ENCODE data around the gene TFF1. TPM values are rescaled to one million over a fixed set of nuclear protein-coding genes. Genes with fewer than 3 reads are reported as not detected.

The TFF1 gene
- total RNA-seq, 4 donors from 2014 or later = 8.6 to 45.3 (median 25.8) TPM; not detected in 1

DNA sequence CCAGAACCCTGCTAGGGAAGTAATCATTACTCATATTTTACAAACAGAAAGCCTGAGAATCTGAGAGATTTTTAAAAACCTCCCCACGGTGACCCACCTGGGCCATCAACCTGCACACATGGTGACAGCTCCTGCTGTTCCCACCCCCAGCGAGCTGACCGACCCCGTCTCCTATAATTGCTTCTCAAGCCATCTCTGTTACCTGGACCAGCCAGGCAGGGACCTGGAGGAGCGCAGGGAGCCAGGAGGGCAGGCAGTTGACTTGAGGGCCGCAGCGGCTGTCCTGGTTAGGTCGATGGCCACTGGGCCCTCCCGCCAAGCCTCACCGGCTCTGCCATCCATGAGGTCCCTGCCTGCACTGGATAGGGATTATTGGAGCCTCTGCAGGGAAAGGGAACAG is 23.2 kb downstream of the TFF1 start:
- H3K4me3 ChIP-seq = no peak overlapping the region
- H3K36me3 ChIP-seq = no peaks in the 10 kb centered on the region
- DNase-seq = no peak
- H3K9me3 ChIP-seq = no peaks in the 10 kb centered on the region
- 84% methylated on average over 10 of the region's 10 CpGs; no CpG with 5 or more reads in 1 of the 2 donors for WGBS, 2 donors (ENCODE audit: low coverage in 1 of 2)
- TF ChIP-seq POLR2A (IDR thresholded peaks at IDR 0.05) = no peak
- TF ChIP-seq, protein P1, sequence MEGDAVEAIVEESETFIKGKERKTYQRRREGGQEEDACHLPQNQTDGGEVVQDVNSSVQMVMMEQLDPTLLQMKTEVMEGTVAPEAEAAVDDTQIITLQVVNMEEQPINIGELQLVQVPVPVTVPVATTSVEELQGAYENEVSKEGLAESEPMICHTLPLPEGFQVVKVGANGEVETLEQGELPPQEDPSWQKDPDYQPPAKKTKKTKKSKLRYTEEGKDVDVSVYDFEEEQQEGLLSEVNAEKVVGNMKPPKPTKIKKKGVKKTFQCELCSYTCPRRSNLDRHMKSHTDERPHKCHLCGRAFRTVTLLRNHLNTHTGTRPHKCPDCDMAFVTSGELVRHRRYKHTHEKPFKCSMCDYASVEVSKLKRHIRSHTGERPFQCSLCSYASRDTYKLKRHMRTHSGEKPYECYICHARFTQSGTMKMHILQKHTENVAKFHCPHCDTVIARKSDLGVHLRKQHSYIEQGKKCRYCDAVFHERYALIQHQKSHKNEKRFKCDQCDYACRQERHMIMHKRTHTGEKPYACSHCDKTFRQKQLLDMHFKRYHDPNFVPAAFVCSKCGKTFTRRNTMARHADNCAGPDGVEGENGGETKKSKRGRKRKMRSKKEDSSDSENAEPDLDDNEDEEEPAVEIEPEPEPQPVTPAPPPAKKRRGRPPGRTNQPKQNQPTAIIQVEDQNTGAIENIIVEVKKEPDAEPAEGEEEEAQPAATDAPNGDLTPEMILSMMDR (IDR thresholded peaks at IDR 0.05) = no peak
- no peak for TF ChIP-seq EP300 (IDR thresholded peaks at IDR 0.05; ENCODE audit: low read depth)
- TF ChIP-seq POLR2AphosphoS5 (IDR thresholded peaks at IDR 0.05) = no peak
- in situ Hi-C loops (cut with MboI; ENCODE audit: low pct_ligation_motif_present in 1 of 4, low pct_unique_long_range_greater_than_20kb in 1 of 4, low sequenced_read_pairs in 3 of 4) = no loop called here
- H3K27me3 ChIP-seq = no peaks in the 10 kb centered on the region
- H3K4me1 ChIP-seq = peaks cover 0 to 3% (median under 1%) of the 10 kb centered on the region in 4 donors
- intact Hi-C loops (cut with DNase I; ENCODE audit: low total_unique reads) = no loop called here
- H3K27ac ChIP-seq = no peak overlapping the region

DNA sequence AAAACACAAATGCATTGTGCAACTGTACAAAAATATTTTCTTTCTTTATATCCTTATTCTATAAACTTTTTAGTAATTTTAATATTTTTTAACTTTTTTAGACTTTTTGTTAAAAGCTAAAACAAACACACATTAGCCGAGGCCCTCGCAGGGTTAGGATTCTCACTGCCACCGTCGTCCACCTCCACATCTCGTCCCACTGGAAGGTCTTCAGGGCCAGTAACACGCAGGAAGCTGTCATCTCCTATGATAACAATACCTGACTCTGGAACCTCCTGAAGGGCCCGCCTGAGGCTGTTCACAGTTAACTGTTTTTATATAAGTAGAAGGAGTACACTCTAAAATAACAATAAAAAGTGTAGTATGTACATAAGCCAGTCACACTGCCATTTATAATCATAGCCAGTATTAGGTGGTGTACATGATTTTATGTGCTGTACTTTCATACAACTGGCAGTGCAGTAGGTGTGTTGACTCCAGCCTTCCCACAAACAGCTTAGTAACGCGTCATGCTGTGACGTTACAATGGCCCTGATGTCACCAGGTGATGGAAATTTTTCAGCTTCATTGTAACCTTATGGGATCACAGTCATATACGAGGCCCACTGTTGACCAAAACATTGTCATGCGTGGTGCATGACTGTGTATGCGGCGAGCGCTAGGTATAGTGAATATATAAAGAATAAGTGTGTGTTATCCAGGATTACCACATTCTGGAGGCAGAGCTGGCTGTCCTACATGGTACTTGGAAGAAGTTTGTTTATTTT is 24.4 kb downstream of the TFF1 start:
- intact Hi-C loops (cut with DNase I; ENCODE audit: low total_unique reads) = no loop called here
- H3K27ac ChIP-seq = no peak overlapping the region
- no peak overlapping the region for H3K4me3 ChIP-seq
- no peaks in the 10 kb centered on the region for H3K36me3 ChIP-seq
- whole genome bisulfite sequencing, 2 donors (ENCODE audit: low coverage in 1 of 2) = 89 to 100% methylated on average over 1 to 15 of the region's 15 CpGs
- no peaks in the 10 kb centered on the region for H3K27me3 ChIP-seq
- TF ChIP-seq EP300 (IDR thresholded peaks at IDR 0.05; ENCODE audit: low read depth) (no peak), POLR2AphosphoS5 (IDR thresholded peaks at IDR 0.05) (no peak), POLR2A (IDR thresholded peaks at IDR 0.05) (no peak)
- TF ChIP-seq, protein P1 (IDR thresholded peaks at IDR 0.05) = no peak
- DNase-seq = no peak
- in situ Hi-C loops (cut with MboI; ENCODE audit: low pct_ligation_motif_present in 1 of 4, low pct_unique_long_range_greater_than_20kb in 1 of 4, low sequenced_read_pairs in 3 of 4) = no loop called here
- H3K9me3 ChIP-seq = no peaks in the 10 kb centered on the region
- H3K4me1 ChIP-seq = peaks cover 0 to 10% (median 1%) of the 10 kb centered on the region in 4 donors

DNA sequence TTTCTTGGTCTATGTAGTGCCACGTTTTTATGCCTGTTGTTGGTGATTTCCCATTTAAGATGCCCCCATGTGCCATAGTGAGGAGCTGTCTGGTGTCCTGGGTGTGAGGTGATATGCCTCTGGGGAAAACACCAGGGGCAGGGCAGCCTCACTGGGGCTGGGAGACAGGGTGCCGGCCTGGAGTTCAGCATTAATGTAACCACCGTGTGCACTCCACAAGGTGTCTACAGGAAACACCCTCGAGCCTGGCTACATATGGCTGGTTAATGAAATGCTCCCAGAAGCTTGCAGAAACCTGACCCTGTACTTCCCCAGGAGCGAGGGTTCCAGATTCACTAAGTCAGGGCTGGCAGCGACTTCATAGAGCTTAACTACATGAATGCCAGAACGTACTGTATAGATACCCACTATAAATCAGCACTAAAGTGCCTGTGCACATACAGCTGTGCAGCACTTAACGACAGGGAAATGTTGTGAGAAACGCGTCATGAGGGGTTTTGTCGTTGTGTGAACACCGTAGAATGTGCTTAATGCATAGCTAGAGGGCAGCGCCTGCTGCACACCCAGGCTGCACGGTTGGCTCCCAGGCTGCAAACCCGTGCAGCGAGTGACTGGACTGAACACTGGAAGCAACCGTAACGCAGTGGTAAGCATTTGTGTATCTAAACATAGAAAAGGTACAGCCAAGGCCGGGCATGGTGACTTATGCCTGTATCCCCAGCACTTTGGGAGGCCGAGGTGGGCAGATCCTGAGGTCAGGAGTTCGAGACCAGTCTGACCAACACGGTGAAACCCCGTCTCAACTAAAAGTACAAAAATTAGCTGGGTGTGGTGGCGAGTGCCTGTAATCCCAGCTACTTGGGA is 25.9 kb downstream of the TFF1 start:
- in situ Hi-C loops (cut with MboI; ENCODE audit: low pct_ligation_motif_present in 1 of 4, low pct_unique_long_range_greater_than_20kb in 1 of 4, low sequenced_read_pairs in 3 of 4) = no loop called here
- WGBS, 2 donors (ENCODE audit: low coverage in 1 of 2) = 68 to 81% methylated on average over 5 to 24 of the region's 24 CpGs
- TF ChIP-seq, protein P1 (IDR thresholded peaks at IDR 0.05) = no peak
- TF ChIP-seq POLR2A (IDR thresholded peaks at IDR 0.05) (no peak), POLR2AphosphoS5 (IDR thresholded peaks at IDR 0.05) (no peak), EP300 (IDR thresholded peaks at IDR 0.05; ENCODE audit: low read depth) (no peak)
- Histone ChIP-seq H3K27ac (no peak overlapping the region), H3K9me3 (no peaks in the 10 kb centered on the region), H3K27me3 (no peaks in the 10 kb centered on the region), H3K36me3 (no peaks in the 10 kb centered on the region), H3K4me1 (peaks cover 0 to 10% (median 1%) of the 10 kb centered on the region in 4 donors), H3K4me3 (no peak overlapping the region)
- intact Hi-C loops (cut with DNase I; ENCODE audit: low total_unique reads) = no loop called here
- DNase-seq = no peak

Data from transverse colon (tissue), 4 donors.